ENCODE results near the gene CXCL3.

Gene CXCL3

GRCh38 chr4:74055498-74055897 lies 17.0 kb upstream of the CXCL3 start:
- DNase-seq: no peak

GRCh38 chr4:74055096-74055495 lies 16.6 kb upstream of the CXCL3 start:
- DNase-seq: no peak

- DNase-seq: no peak
Observed at GRCh38 chr4:74054483-74055047, 16.1 kb upstream of the CXCL3 start.

- DNase-seq: no peak
Observed at GRCh38 chr4:74047152-74047551, 8.7 kb upstream of the CXCL3 start.

- DNase-seq: no peak
Observed at GRCh38 chr4:74045772-74046171, 7.3 kb upstream of the CXCL3 start.

- DNase-seq: no peak
Observed at GRCh38 chr4:74045247-74045646, 6.8 kb upstream of the CXCL3 start.

GRCh38 chr4:74044677-74045076 lies 6.2 kb upstream of the CXCL3 start:
- DNase-seq: no peak

GRCh38 chr4:74042681-74043080 lies 4.2 kb upstream of the CXCL3 start:
- no peak for DNase-seq

- no peak for DNase-seq
Observed at GRCh38 chr4:74041418-74041817, 2.9 kb upstream of the CXCL3 start.

GRCh38 chr4:74039315-74039763 lies 850 bp upstream of the CXCL3 start:
- peak in 1 of 51 donors; percentile 1 for DNase-seq

GRCh38 chr4:74038086-74038424 lies 434 bp downstream of the CXCL3 start:
- peak in 7 of 51 donors; percentile 1 to 42 (median 21) for DNase-seq

GRCh38 chr4:74037076-74037955 lies 1.2 kb downstream of the CXCL3 start:
- peak in 1 of 51 donors; percentile 2 for DNase-seq

- no peak for DNase-seq
Observed at GRCh38 chr4:74033739-74034138, 4.8 kb downstream of the CXCL3 start.

- no peak for DNase-seq
Observed at GRCh38 chr4:74032064-74032463, 6.4 kb downstream of the CXCL3 start.

GRCh38 chr4:74031576-74031975 lies 6.9 kb downstream of the CXCL3 start:
- no peak for DNase-seq

- DNase-seq: no peak
Observed at GRCh38 chr4:74030285-74030684, 8.2 kb downstream of the CXCL3 start.

GRCh38 chr4:74028504-74028903 lies 10.0 kb downstream of the CXCL3 start:
- no peak for DNase-seq

GRCh38 chr4:74023709-74024108 lies 14.8 kb downstream of the CXCL3 start:
- no peak for DNase-seq

- DNase-seq: no peak
Observed at GRCh38 chr4:74021601-74022000, 16.9 kb downstream of the CXCL3 start.

GRCh38 chr4:74018771-74019170 lies 19.7 kb downstream of the CXCL3 start:
- DNase-seq: peak in 1 of 51 donors; percentile 0

GRCh38 chr4:74018116-74018515 lies 20.4 kb downstream of the CXCL3 start:
- no peak for DNase-seq

- no peak for DNase-seq
Observed at GRCh38 chr4:74016068-74016467, 22.4 kb downstream of the CXCL3 start.

GRCh38 chr4:74015126-74015780 lies 23.2 kb downstream of the CXCL3 start:
- no peak for DNase-seq

Data from hypothalamus (tissue), 51 donors.